ENCODE measurements around the gene MUC6.
"Not testable (repeated sequence)": the region's sequence is repeated elsewhere in the genome, so short reads cannot be mapped to it uniquely, and the experiment has no call there.

Gene MUC6

DNA sequence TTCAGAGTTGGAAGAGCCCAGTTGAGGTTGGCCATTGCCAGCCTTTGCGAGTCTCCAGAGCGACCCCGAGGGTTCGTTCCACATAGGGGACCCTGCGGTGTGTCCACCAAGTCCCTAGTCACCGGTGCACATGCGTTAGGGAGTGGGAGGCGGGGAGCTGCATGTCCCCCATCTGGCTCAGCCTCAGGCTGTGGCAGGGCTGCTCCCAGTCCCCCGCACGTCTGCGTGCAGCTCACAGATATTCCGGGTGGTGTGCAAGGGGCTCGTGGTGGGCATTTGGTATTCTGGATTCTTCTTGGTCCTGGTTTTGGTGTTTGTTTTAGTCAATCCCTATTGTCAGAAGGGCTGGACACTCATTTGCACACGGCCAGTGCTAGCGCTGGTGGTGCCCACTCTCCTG lies 48.8 kb downstream of the MUC6 start:
- DNase-seq (ENCODE audit: low read depth in 3 of 3), result no peak

DNA sequence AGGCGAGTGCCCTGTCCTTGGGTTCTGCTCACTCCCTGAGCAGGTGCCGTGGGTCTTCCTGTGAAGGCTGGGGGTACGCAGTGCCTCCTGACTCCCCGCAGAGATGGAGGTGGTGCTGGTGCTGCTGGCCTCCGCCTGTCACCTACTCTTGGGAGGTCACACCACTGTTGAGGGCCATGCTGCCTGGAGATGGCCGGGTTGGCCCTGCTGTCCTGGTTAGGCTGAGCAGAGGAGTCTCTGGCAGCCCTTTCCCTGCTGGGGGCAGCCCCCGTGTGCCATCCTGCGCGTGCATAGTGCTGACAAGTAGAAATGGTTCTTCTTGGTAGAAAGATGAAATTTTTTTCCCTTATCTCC lies 49.6 kb downstream of the MUC6 start:
- no peak for DNase-seq (ENCODE audit: low read depth in 3 of 3)

GRCh38 chr11:986270-986951 lies 50.1 kb downstream of the MUC6 start:
- DNase-seq (ENCODE audit: low read depth in 3 of 3), result no peak

- DNase-seq (ENCODE audit: low read depth in 3 of 3), result no peak
These were observed 50.7 kb downstream of the MUC6 start for GRCh38 chr11:985848-986247.

DNA sequence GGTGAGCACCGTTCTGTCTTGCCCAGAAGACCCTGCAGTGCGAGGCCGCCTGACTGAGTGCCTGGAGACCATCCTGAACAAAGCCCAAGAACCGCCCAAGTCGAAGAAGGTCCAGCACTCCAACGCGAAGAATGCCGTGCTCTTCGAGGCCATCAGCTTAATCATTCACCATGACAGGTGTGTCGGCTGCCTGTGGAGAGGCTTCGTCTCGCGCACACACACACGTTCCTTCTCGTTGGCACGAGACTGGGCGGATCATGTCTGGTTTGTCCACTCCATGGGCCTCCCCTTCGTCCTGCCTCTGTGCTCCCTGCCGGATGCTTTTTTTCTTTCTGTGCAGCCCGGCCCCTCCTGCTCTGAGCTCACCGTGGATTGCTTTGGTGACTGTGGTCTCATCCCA lies 51.1 kb downstream of the MUC6 start:
- no peak for DNase-seq (ENCODE audit: low read depth in 3 of 3)

DNA sequence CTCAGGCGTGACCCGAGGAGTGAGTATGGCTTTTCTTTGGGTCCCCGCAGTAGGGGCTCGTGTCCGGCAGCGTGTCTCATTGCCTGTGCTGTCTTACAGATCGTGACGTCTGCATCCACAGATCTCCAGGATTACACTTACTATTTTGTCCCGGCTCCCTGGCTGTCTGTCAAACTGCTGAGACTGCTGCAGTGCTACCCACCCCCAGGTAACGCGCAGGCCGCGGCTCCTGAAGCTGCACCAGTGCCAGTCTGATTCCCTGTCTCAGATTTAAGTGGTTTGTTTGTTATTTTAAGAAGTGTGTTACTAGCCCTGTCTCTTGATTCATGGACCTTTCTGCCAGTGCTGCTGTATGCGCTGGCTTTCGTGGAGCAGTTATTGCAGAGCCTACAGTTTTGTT lies 52.0 kb downstream of the MUC6 start:
- DNase-seq (ENCODE audit: low read depth in 3 of 3), result no peak

GRCh38 chr11:981764-982163 lies 54.8 kb downstream of the MUC6 start:
- no peak for DNase-seq (ENCODE audit: low read depth in 3 of 3)

DNA sequence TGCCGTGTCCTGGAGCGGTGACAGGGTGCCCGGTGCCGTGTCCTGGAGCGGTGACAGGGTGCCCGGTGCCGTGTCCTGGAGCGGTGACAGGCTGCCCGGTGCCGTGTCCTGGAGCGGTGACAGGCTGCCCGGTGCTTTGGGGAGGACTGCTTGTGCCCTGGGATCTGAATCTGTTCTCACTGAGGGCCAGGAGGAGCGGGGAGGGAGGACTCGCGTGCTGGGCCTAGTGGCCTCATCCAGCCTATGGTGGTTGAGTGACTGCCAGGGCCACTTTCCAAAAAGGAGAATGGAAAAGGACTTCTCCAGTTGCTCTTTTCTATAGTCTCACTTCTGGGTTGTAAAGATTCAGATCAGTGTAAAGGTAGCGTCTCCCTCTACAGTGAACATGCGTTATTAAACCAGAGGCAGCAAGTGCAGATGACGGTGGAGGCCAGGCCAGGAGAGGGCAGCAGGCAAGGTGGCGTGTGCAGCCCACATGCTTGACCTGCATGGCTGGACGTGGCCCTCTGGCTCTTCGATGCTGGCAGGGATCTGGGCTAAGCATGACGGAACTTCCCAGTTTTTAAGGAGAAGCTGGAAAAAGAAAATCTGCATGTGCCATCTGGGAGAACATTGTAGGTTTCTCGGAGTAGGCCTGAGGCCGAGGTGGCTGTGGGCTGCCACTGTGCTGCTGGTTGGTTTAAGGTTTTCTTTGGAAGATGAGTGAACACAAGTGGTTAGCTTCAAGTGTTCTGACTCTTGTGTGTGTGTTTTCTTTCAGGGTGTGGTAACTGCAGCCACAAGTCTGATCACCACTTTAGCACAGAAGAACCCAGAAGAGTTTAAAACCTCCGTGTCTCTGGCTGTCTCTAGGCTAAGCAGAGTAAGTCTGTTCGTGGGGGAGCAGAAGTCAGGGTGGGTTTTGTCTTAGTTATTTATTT lies 55.8 kb downstream of the MUC6 start:
- DNase-seq (ENCODE audit: low read depth in 3 of 3), result no peak

DNA sequence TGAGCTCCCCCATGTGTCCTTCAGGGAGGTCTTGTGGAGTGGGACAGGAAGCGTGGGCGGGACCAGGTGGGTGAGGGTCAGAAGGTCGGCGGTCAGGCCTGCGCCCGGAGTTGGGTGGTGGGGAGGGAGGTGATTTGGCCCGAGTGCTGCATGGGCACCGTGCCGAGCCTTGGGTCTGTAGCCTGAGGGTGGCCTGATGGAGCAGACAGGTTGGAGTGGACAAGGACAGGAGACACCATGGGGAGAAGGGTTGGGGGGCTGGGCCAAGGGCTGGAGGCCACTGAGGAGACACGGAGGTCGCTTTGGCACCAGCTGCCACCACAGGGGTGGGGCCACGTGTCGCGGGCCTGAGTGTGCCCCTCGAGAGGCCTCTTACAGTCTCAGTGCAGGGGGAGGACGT lies 57.7 kb downstream of the MUC6 start:
- DNase-seq (ENCODE audit: low read depth in 3 of 3), result no peak

- no peak for DNase-seq (ENCODE audit: low read depth in 3 of 3)
These were observed 58.4 kb downstream of the MUC6 start for GRCh38 chr11:977830-978720.

GRCh38 chr11:976431-977160 lies 59.9 kb downstream of the MUC6 start:
- DNase-seq (ENCODE audit: low read depth in 3 of 3), result no peak

GRCh38 chr11:975827-976226 lies 60.7 kb downstream of the MUC6 start:
- no peak for DNase-seq (ENCODE audit: low read depth in 3 of 3)

- DNase-seq (ENCODE audit: low read depth in 3 of 3), result not testable (repeated sequence)
These were observed 61.1 kb downstream of the MUC6 start for GRCh38 chr11:975376-975775.

- DNase-seq (ENCODE audit: low read depth in 3 of 3), result no peak
These were observed 63.3 kb downstream of the MUC6 start for GRCh38 chr11:973237-973636.

- DNase-seq (ENCODE audit: low read depth in 3 of 3), result no peak
These were observed 63.9 kb downstream of the MUC6 start for GRCh38 chr11:972523-973211.

GRCh38 chr11:971731-972365 lies 64.7 kb downstream of the MUC6 start:
- no peak for DNase-seq (ENCODE audit: low read depth in 3 of 3)

GRCh38 chr11:971092-971690 lies 65.3 kb downstream of the MUC6 start:
- DNase-seq (ENCODE audit: low read depth in 3 of 3), result no peak

GRCh38 chr11:970319-970871 lies 66.1 kb downstream of the MUC6 start:
- no peak for DNase-seq (ENCODE audit: low read depth in 3 of 3)

DNA sequence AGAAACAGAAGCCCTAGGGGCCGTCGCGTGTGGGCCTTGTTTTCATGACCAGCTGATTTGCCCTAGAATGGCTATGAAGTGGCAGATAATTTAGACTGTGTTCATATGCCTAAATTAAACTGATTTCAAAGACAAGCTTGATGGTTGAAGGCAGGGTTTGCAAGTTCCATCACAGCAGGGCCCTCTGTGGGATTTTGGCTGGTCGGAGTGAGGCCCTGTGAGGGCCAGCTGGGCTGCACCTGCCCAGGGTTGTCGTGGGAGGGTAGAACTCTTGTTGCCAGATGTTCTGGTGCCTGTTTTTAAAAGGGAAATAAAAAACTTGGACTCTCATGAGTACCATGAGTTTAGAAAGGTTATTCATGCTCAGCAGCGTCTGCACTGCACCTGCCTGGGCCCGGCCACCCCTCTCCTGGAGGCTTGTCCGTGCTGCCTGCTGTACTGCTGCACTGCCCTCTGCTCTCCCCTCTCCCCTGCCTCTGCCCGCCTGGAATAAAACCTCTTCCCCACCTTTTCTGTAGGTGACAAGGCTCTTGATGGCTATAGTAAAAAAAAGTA lies 66.8 kb downstream of the MUC6 start:
- DNase-seq (ENCODE audit: low read depth in 3 of 3), result no peak
